ENCODE results near the gene SELPLG.
"Not testable (repeated sequence)": the region's sequence is repeated elsewhere in the genome, so short reads cannot be mapped to it uniquely, and the experiment has no call there.

Gene SELPLG

DNA sequence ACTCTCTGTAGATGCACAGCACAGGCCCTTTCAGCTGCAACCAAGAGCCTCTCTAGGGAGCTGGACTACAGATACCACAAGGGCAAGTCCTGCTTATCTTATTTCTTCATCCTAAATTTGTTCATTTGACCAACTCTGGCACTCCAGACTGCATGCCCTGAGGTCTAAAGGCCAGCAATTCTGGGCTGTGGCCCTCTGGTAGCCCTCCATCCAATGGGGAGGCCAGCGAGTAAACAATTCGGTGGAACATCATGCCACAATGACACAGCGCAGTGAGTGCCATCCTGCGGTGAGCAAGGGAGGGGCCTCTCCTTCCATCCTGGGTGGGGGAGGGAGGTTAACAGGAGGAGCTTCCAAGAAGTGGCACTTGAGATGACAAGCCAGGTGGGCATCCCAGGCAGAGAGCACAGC lies 652 bp upstream of the SELPLG start:
- H3K9ac ChIP-seq = no peak overlapping the region
- H3K4me1 ChIP-seq = no peaks in the 10 kb centered on the region
- no peaks in the 10 kb centered on the region for H3K9me3 ChIP-seq (ENCODE audit: control insufficient read depth, low read length)
- no peaks in the 10 kb centered on the region for H3K27me3 ChIP-seq (ENCODE audit: control insufficient read depth, insufficient read depth, low read length)
- TF ChIP-seq, protein P1, sequence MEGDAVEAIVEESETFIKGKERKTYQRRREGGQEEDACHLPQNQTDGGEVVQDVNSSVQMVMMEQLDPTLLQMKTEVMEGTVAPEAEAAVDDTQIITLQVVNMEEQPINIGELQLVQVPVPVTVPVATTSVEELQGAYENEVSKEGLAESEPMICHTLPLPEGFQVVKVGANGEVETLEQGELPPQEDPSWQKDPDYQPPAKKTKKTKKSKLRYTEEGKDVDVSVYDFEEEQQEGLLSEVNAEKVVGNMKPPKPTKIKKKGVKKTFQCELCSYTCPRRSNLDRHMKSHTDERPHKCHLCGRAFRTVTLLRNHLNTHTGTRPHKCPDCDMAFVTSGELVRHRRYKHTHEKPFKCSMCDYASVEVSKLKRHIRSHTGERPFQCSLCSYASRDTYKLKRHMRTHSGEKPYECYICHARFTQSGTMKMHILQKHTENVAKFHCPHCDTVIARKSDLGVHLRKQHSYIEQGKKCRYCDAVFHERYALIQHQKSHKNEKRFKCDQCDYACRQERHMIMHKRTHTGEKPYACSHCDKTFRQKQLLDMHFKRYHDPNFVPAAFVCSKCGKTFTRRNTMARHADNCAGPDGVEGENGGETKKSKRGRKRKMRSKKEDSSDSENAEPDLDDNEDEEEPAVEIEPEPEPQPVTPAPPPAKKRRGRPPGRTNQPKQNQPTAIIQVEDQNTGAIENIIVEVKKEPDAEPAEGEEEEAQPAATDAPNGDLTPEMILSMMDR (IDR thresholded peaks at IDR 0.05) = no peak
- no peaks in the 10 kb centered on the region for H3K36me3 ChIP-seq (ENCODE audit: control insufficient read depth, insufficient read depth, low read length)
- no peak overlapping the region for H3K27ac ChIP-seq
- no peaks in the 10 kb centered on the region for H3K79me2 ChIP-seq
- no peak overlapping the region for H3K4me3 ChIP-seq (ENCODE audit: low read depth, low read length)
- H3K4me2 ChIP-seq (ENCODE audit: low read length) = no peak overlapping the region
- H2AFZ ChIP-seq = no peak overlapping the region

- no peaks in the 10 kb centered on the region for H3K9me3 ChIP-seq (ENCODE audit: control insufficient read depth, low read length)
- no peak overlapping the region for H3K4me3 ChIP-seq (ENCODE audit: low read depth, low read length)
- H3K79me2 ChIP-seq = no peaks in the 10 kb centered on the region
- H3K27me3 ChIP-seq (ENCODE audit: control insufficient read depth, insufficient read depth, low read length) = no peaks in the 10 kb centered on the region
- no peak overlapping the region for H2AFZ ChIP-seq
- no peak overlapping the region for H3K4me2 ChIP-seq (ENCODE audit: low read length)
- H3K9ac ChIP-seq = no peak overlapping the region
- no peaks in the 10 kb centered on the region for H3K36me3 ChIP-seq (ENCODE audit: control insufficient read depth, insufficient read depth, low read length)
- H3K4me1 ChIP-seq = no peaks in the 10 kb centered on the region
- TF ChIP-seq, protein P1 (IDR thresholded peaks at IDR 0.05) = no peak
- no peak overlapping the region for H3K27ac ChIP-seq
Measured at GRCh38 chr12:108633081-108633533, 587 bp downstream of the SELPLG start.

DNA sequence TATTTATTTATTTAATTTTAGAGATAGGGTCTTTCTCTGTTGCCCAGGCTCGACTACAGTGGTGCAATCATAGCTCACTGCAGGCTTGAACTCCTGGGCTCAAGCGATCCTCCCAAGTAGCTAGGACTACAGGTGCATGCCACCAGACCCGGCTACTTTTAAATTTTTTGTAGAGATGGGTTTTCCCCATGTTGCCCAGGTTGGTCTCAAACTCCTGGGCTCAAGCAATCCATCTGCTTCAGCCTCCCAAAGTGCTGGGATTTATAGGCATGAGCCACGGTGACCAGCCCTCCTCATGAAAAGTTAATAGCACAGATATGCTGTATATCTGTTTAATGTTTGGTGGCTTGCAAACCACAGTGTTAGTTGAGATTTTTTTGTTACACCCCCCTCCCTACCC lies 2.4 kb downstream of the SELPLG start:
- H3K4me3 ChIP-seq (ENCODE audit: low read depth, low read length); H3K27ac ChIP-seq; H3K4me1 ChIP-seq; H3K9me3 ChIP-seq (ENCODE audit: control insufficient read depth, low read length); H3K36me3 ChIP-seq (ENCODE audit: control insufficient read depth, insufficient read depth, low read length); H3K79me2 ChIP-seq; H3K9ac ChIP-seq; H3K27me3 ChIP-seq (ENCODE audit: control insufficient read depth, insufficient read depth, low read length); H2AFZ ChIP-seq; H3K4me2 ChIP-seq (ENCODE audit: low read length): not testable (repeated sequence)

- Histone ChIP-seq H3K4me2 (ENCODE audit: low read length) (no peak overlapping the region), H3K27ac (no peak overlapping the region), H3K36me3 (ENCODE audit: control insufficient read depth, insufficient read depth, low read length) (no peaks in the 10 kb centered on the region), H3K4me3 (ENCODE audit: low read depth, low read length) (no peak overlapping the region), H3K79me2 (no peaks in the 10 kb centered on the region), H3K4me1 (no peaks in the 10 kb centered on the region), H3K9ac (no peak overlapping the region), H3K9me3 (ENCODE audit: control insufficient read depth, low read length) (no peaks in the 10 kb centered on the region), H2AFZ (no peak overlapping the region), H3K27me3 (ENCODE audit: control insufficient read depth, insufficient read depth, low read length) (no peaks in the 10 kb centered on the region)
- TF ChIP-seq, protein P1 (IDR thresholded peaks at IDR 0.05) = no peak
Measured at GRCh38 chr12:108630481-108631207, 3.0 kb downstream of the SELPLG start.

- Histone ChIP-seq H3K9ac (no peak overlapping the region), H2AFZ (no peak overlapping the region), H3K4me1 (no peaks in the 10 kb centered on the region), H3K27ac (no peak overlapping the region), H3K27me3 (ENCODE audit: control insufficient read depth, insufficient read depth, low read length) (no peaks in the 10 kb centered on the region), H3K9me3 (ENCODE audit: control insufficient read depth, low read length) (no peaks in the 10 kb centered on the region), H3K79me2 (no peaks in the 10 kb centered on the region), H3K4me3 (ENCODE audit: low read depth, low read length) (no peak overlapping the region), H3K36me3 (ENCODE audit: control insufficient read depth, insufficient read depth, low read length) (no peaks in the 10 kb centered on the region), H3K4me2 (ENCODE audit: low read length) (no peak overlapping the region)
- TF ChIP-seq, protein P1 (IDR thresholded peaks at IDR 0.05) = no peak
Measured at GRCh38 chr12:108629824-108630476, 3.7 kb downstream of the SELPLG start.
